ENCODE measurements around the gene GRAMD1A.

- TF ChIP-seq CTCF (IDR thresholded peaks at IDR 0.05) (no peak), POLR2A (IDR thresholded peaks at IDR 0.05) (no peak), EP300 (IDR thresholded peaks at IDR 0.05) (no peak)
Measured at GRCh38 chr19:35004517-35005255, 4.6 kb downstream of the GRAMD1A start.
